SU-DHL-6 (cell line): ENCODE data around the gene CTNNA2.

Experiments used
- EZH2phosphoT487 ChIP-seq: fragments of 200-600 bp; sonication (generic), shearing (Covaris generic); conservative IDR thresholded peaks from 2 replicates; pipeline ENCODE4 v1.6.1; 2018; ENCODE audit warnings: mild to moderate bottlenecking, antibody characterized with exemption, low read length, moderate library complexity, mixed read lengths
- TF ChIP-seq, protein P1 (sequence below): fragments of 200-600 bp; sonication (generic); IDR thresholded peaks from one replicate; pipeline ENCODE4 v1.5.1; 2017; ENCODE audit warnings: antibody characterized with exemption, mild to moderate bottlenecking, low read length, moderate library complexity; ENCODE audit not compliant: insufficient read depth, poor library complexity, severe bottlenecking

- TF ChIP-seq, protein P1, sequence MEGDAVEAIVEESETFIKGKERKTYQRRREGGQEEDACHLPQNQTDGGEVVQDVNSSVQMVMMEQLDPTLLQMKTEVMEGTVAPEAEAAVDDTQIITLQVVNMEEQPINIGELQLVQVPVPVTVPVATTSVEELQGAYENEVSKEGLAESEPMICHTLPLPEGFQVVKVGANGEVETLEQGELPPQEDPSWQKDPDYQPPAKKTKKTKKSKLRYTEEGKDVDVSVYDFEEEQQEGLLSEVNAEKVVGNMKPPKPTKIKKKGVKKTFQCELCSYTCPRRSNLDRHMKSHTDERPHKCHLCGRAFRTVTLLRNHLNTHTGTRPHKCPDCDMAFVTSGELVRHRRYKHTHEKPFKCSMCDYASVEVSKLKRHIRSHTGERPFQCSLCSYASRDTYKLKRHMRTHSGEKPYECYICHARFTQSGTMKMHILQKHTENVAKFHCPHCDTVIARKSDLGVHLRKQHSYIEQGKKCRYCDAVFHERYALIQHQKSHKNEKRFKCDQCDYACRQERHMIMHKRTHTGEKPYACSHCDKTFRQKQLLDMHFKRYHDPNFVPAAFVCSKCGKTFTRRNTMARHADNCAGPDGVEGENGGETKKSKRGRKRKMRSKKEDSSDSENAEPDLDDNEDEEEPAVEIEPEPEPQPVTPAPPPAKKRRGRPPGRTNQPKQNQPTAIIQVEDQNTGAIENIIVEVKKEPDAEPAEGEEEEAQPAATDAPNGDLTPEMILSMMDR: no peak
- TF ChIP-seq EZH2phosphoT487: no peak
Observed at GRCh38 chr2:80323610-80324009, 810.8 kb downstream of the CTNNA2 start.
